Measurements from ENCODE around the gene MPG.
"Not testable (repeated sequence)": the region's sequence is repeated elsewhere in the genome, so short reads cannot be mapped to it uniquely, and the experiment has no call there.

Gene MPG

DNA sequence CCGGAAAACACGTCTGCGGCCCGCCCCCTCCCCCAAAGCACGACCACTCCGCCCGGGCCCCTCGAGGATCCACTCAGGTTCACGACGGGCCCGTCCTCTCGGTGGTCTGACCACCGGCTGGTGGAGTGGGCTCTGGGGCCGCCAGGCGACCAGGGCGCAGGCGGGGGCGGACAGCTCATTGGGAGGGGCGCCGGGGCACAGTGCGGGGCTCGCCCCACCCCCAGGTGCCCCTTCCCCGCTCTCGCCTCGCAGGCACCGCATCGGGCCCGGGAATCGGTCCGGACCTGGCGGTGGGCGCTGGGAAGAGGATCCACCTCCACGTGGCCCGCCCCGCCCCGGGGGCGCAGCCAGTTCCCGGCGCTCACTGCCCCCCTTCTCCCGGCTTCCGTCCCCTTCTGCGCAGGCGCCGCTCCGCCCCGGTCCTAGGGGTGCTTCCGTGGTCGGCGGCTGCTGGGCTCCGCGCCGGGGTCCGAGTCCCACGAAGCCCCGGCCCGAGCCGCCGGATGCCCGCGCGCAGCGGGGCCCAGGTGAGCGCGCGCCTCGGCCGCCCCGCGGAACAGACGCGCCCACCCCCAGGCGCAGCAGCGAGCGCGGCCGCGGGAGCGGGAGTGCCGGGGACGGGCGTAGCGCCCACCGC is at the start of gene MPG:
TSS of gene MPG (plus strand) at position 419 of the 637 bp plus-strand sequence. CDS start at position 504, 85 bp downstream.
- DNase-seq, result peak; percentile 88

DNA sequence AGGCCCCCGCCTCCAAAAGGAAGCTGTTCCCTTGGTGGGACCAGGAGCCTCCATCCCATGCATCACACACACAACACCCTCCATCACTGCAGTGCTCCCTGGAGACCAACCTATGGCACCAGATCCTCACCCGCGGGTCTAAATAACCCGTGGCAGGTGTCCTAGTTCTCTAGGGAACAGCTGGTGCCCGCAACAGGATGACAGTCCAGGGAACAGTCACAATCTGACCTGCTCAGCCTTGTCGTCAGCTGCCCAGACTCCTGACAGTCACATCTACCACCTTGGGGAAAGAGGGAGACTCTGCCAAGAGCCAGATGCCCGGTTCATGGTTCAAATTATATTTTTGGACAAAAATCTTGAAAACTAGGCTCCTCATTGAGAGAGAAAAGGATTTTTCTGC is 47.4 kb upstream of the MPG start:
- DNase-seq, result not testable (repeated sequence)

DNA sequence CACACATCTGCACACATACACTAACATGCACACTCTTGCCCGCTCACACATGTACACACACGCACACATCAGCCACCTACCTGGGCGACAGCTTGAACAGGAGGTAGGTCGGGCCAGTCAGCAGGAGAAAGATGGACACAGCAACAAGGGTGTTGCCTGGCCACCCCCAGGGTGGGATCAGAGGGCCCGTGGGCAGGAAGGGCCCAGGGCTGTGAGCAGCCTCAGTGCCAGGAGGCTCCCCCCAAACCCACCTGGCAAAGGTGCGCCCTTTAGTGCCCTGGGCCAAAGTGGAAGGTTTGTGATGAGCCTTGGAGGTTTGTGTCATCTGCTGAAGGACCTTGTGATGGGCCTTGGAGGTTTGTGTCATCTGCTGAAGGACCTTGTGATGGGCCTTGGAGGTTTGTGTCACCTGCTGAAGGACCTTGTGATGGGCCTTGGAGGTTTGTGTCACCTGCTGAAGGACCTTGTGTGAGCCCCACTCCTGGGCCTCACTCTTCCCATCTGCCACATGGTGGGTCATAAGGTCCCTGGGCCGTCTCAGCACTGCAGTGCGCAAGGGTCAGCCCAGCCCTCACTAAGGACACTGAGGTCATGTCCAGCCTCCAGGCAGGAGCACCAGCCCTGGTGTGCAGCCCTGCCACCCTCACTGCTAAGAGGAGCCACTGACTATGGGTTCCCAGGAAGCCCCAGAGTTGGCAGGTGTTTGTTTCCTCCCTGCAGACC is 44.7 kb upstream of the MPG start:
- DNase-seq, result not testable (repeated sequence)

GRCh38 chr16:33877-34647 is 44.0 kb upstream of the MPG start:
- no peak for DNase-seq

DNA sequence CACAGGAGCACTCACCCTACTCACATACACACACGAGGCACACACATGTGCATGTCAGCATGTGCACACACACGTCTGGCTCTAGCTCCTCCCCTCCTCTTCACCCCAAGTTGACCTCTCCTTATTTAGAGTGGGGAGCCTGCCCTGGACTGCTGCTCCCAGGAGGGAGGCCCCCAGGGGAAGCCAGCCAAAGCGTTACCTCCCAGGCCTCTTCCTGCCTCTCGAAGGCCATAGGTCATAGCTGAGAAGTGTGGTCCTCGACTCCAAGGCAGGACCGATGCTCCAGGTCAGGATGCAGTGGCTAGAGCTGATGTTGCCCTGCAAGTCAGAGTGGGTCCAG is 43.4 kb upstream of the MPG start:
- DNase-seq, result no peak

GRCh38 chr16:35011-35677 is 42.9 kb upstream of the MPG start:
- no peak for DNase-seq

GRCh38 chr16:35678-36305 is 42.2 kb upstream of the MPG start:
- DNase-seq, result no peak

DNA sequence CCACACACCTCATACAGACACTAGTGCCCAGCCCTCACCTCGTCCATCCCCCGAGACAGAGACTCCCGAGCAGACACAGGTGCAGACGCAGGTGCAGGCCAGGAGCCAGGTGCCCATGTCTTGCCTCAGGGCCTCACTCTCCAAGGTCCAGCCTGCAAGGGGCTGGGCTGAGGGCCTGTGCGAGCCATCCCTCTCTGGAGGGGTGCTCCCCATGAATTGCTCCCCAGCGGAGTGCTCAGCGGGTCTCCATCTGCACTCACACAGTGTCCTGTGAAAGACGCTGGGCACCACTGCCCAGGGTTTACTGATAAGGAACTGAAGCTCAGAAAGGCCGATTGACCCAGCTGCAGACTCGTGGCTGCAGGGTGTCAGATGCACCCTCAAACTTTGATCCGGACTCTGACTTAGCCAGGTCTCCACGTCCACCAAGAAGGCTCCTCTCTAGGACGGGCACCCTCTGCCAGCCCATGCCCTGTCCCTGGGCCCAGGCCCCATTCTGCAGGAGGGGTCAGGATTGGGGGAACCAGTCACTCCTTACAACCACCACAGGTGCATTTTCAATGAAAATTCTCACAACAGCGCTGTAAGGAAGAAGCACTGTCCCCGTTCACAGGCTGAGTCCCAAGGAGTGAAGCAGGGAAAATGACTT is 41.6 kb upstream of the MPG start:
- no peak for DNase-seq

DNA sequence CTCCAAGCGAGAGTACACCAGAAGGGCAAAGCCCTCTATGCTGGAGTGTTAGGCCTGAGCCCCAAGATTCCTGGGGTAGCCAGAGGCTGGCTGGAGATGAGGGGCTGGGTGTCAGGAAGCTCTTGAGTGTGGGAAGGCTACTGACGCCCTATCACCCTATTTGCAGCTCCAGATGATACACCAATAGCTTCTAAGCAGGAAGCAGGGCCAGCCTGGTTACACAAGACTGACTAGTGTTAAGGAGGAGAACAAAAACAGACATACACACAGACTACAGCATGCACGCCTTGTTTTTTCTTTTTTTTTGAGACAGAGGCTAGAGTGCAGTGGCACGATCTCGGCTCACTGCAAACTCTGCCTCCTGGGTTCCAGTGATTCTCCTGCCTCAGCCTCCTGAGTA is 40.5 kb upstream of the MPG start:
- DNase-seq, result no peak

GRCh38 chr16:38206-38605 is 39.8 kb upstream of the MPG start:
- DNase-seq, result not testable (repeated sequence)

- DNase-seq, result peak; percentile 59
These were observed 38.8 kb upstream of the MPG start for GRCh38 chr16:38941-39892.

DNA sequence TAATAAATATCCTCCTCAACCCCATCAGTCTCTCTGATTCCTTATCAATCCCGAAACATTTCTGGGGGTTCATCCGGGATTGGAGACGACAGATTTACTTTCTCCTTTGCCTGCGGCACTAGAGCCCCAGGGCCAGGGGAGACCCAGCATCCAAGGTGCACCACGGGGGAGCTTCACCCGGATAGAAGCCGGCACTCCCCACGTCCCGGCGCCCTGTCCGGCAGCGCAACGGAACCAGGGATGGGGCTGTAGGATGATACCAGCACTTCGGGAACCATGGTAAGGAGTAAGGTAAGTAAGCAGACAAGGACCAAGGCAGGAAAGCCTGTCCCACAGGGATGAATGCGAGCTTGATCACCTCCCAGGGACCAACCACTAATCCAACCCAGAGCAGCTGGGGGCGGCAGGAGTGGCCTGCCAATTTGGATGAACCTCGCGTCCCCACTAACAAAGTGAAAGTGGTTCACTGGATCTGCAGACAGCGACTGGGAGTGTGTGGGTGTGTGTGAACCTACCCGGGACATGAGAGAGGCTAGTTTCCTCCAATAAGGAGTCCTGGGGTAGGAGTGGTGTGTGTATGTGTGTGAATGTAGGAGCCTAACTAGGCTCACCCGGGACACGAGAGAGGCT is 36.5 kb upstream of the MPG start:
- DNase-seq, result no peak

DNA sequence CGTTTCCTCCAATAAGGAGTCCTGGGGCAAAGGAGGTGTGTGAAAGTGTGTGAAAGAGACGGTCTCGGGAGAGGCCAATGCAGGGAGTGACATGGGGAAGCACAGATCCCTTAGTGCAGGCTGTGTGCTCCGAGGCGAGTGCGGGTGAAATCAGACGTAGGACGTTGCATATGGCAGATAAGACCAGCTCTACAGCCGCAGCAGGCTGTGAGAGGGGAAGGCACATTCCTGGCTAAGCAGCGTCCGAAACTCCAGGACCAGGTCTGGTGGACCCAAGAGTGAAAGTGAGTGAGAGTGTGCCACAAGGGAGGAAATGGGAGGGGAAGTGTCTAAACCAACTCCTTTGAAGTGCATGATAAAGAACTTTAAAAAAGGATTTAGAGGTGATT is 36.0 kb upstream of the MPG start:
- DNase-seq, result no peak

DNA sequence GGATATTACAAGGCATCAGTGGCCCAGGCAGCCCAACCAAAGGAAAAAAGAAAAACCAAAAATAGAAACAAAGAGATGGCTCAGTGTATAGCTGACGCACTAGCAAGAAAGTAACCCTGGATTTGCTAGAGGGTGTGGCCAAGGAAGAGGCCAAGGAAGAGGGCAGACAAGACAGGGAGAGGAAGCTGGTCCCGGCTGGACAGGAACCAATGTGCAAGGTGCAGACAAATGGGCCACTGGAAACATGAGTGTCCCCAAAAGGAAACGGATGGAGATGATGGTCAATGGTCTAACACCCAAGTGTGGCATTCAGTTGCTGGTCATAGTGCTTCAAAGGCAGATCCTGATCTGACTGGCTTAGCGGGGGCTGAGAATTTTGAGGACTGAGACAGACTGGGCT is 35.3 kb upstream of the MPG start:
- no peak for DNase-seq

GRCh38 chr16:43294-43693 is 34.7 kb upstream of the MPG start:
- no peak for DNase-seq

GRCh38 chr16:44655-45054 is 33.4 kb upstream of the MPG start:
- DNase-seq, result no peak

GRCh38 chr16:45454-45853 is 32.6 kb upstream of the MPG start:
- no peak for DNase-seq

DNA sequence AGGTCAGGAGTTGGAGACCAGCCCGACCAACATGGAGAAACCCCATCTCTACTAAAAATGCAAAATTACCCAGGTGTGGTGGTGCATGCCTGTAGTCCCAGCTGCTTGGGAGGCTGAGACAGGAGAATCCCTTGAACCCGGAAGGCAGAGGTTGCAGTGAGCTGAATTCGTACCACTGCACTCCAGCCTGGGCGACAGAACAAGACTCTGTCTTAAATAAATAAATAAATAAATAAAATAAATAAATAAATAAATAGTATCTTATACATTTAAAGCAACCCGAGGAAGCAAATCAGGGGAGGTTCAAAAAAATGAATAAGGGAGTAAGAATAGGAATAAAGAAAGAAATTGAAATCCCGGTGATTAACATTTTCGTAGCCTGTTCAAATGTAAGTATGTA is 31.5 kb upstream of the MPG start:
- DNase-seq, result not testable (repeated sequence)

GRCh38 chr16:47234-47633 is 30.8 kb upstream of the MPG start:
- DNase-seq, result no peak

- DNase-seq, result no peak
These were observed 27.0 kb upstream of the MPG start for GRCh38 chr16:50769-51591.

Measured in stimulated activated CD8-positive, alpha-beta memory T cell treated with anti-CD3 and anti-CD28 coated beads, Interleukin-4, amount 100 ng/mL, for 48 hours (primary cell).